OCI-LY7 (cell line): ENCODE measurements around the gene MYBBP1A. TPM values are rescaled to one million over a fixed set of nuclear protein-coding genes. Genes with fewer than 3 reads are reported as not detected.

ENCODE experiments used
- BruUV-seq: library from RNA; stranded (reverse); fragments of 400-500 nt; replicated peaks from 2 replicates; lab custom pipeline; 2021; lab: Mats Ljungman, UMichigan
- CTCF ChIA-PET: fragments of 300-600 bp; sonication (Branson Sonifier 250); formaldehyde crosslinking; loops from one replicate; lab custom pipeline; 2022; ENCODE audit warnings: antibody characterized with exemption; ENCODE audit not compliant: unreplicated experiment; lab: Charles Lee
- POLR2A ChIA-PET: fragments of 300-600 bp; sonication (Branson Sonifier 250); formaldehyde crosslinking; loops from one replicate; lab custom pipeline; 2022; ENCODE audit warnings: antibody characterized with exemption; lab: Charles Lee
- DNase-seq: peaks from one replicate; pipeline ENCODE4 v3.0.0-alpha.2; 2015; ENCODE audit warnings: low spot score
- H2AFZ ChIP-seq: fragments of 200-600 bp; sonication (generic), shearing (Covaris generic); 2 replicates; pipeline ENCODE4 v1.6.1; 2014; ENCODE audit warnings: mild to moderate bottlenecking, antibody characterized with exemption, low read length, moderate library complexity
- H3K27ac ChIP-seq: fragments of 200-600 bp; sonication (generic); 2 replicates; pipeline ENCODE4 v1.5.1; 2014; ENCODE audit warnings: mixed run types, low read depth, mild to moderate bottlenecking, moderate library complexity, low read length, inconsistent platforms; ENCODE audit not compliant: poor library complexity, severe bottlenecking
- H3K36me3 ChIP-seq: fragments of 200-600 bp; sonication (generic); 2 replicates; pipeline ENCODE4 v1.6.1; 2014; ENCODE audit warnings: mild to moderate bottlenecking, antibody characterized with exemption, low read length, moderate library complexity, mixed read lengths; ENCODE audit not compliant: insufficient read depth
- H3K4me1 ChIP-seq: fragments of 200-600 bp; sonication (generic); 2 replicates; pipeline ENCODE4 v1.5.1; 2014; ENCODE audit warnings: mild to moderate bottlenecking, low read length; ENCODE audit not compliant: insufficient read depth, poor library complexity, severe bottlenecking
- H3K4me2 ChIP-seq: fragments of 200-600 bp; sonication (generic); 2 replicates; pipeline ENCODE4 v1.6.1; 2014; ENCODE audit warnings: mild to moderate bottlenecking, low read length
- H3K4me3 ChIP-seq: fragments of 200-600 bp; sonication (generic); 2 replicates; pipeline ENCODE4 v1.5.1; 2014; ENCODE audit warnings: mild to moderate bottlenecking, low read depth, low read length; ENCODE audit not compliant: poor library complexity, severe bottlenecking
- H3K79me2 ChIP-seq: fragments of 200-600 bp; sonication (generic); 2 replicates; pipeline ENCODE4 v1.6.1; 2016; ENCODE audit warnings: low read depth, mild to moderate bottlenecking, low read length, moderate library complexity, mixed read lengths; ENCODE audit not compliant: insufficient read depth
- H3K9me2 ChIP-seq: fragments of 200-600 bp; sonication (generic); 2 replicates; pipeline ENCODE4 v1.6.1; 2016; ENCODE audit warnings: mild to moderate bottlenecking, low read length, mixed read lengths; ENCODE audit not compliant: insufficient read depth
- H3K9me3 ChIP-seq: fragments of 200-600 bp; sonication (generic); 2 replicates; pipeline ENCODE4 v1.6.1; 2014; ENCODE audit warnings: mild to moderate bottlenecking, mixed run types, low read length, mixed read lengths
- H4K20me1 ChIP-seq: fragments of 200-600 bp; sonication (generic); 2 replicates; pipeline ENCODE4 v1.6.1; 2014; ENCODE audit warnings: mild to moderate bottlenecking, antibody characterized with exemption, low read length, moderate library complexity, mixed read lengths; ENCODE audit not compliant: insufficient read depth
- CTCF ChIP-seq: fragments of 200-600 bp; sonication (generic); conservative IDR thresholded peaks from 2 replicates; pipeline ENCODE4 v1.5.1; 2014; ENCODE audit warnings: mild to moderate bottlenecking, antibody characterized with exemption, low read length, moderate library complexity, mixed read lengths
- EZH2phosphoT487 ChIP-seq: fragments of 200-600 bp; sonication (generic); IDR thresholded peaks from 2 replicates; pipeline ENCODE4 v1.6.1; 2018; ENCODE audit warnings: low read depth, borderline replicate concordance, mild to moderate bottlenecking, mixed run types, antibody characterized with exemption, low read length, moderate library complexity, mixed read lengths
- intact Hi-C: fragments of 100-400 bp; cut with micrococcal nuclease; formaldehyde crosslinking; loops from one replicate; pipeline ENCODE4 v1.10.0; 2022; ENCODE audit not compliant: unreplicated experiment
- total RNA-seq, 2 experiments: library from RNA; depleted of rRNA in 1 of 2; stranded (reverse); fragments of >200 nt in 1 of 2; shearing (Covaris generic) in 1 of 2; gene quantifications; 2 replicates each; pipeline ENCODE4 v1.2.3, GENCODE V29; 2014 to 2022

The MYBBP1A gene
- total RNA-seq, 2 experiments from 2014 or later, result 131 to 142 TPM

GRCh38 chr17:4515501-4515900 is 39.7 kb downstream of the MYBBP1A start:
- Histone ChIP-seq H4K20me1 (no peaks in the 10 kb centered on the region), H3K36me3 (no peaks in the 10 kb centered on the region), H3K4me1 (peaks cover 28% of the 10 kb centered on the region), H3K79me2 (no peaks in the 10 kb centered on the region), H3K27ac (no peak overlapping the region), H3K4me3 (no peak overlapping the region), H3K4me2 (no peak overlapping the region), H3K9me2 (no peaks in the 10 kb centered on the region), H3K9me3 (no peaks in the 10 kb centered on the region), H2AFZ (no peak overlapping the region)
- CTCF ChIA-PET, result no interaction called here
- DNase-seq, result no peak
- TF ChIP-seq CTCF (no peak), EZH2phosphoT487 (no peak)
- POLR2A ChIA-PET, result interaction anchor here (0.6 to 1.2 kb wide), 2 partner anchors 17 to 985 kb away, joined by 3 to 5 read pairs; partner anchors contain the start of gene SPNS2
- intact Hi-C loops, result no loop called here
- no TSS peak for BruUV-seq

GRCh38 chr17:4514779-4515178 is 40.4 kb downstream of the MYBBP1A start:
- ChIA-PET POLR2A (no interaction called here), CTCF (no interaction called here)
- Histone ChIP-seq H3K9me3 (no peaks in the 10 kb centered on the region), H3K27ac (no peak overlapping the region), H3K4me2 (no peak overlapping the region), H3K4me3 (no peak overlapping the region), H3K36me3 (no peaks in the 10 kb centered on the region), H3K9me2 (no peaks in the 10 kb centered on the region), H3K79me2 (no peaks in the 10 kb centered on the region), H3K4me1 (peaks cover 21% of the 10 kb centered on the region), H4K20me1 (no peaks in the 10 kb centered on the region), H2AFZ (no peak overlapping the region)
- intact Hi-C loops, result no loop called here
- no TSS peak for BruUV-seq
- no peak for TF ChIP-seq CTCF
- no peak for TF ChIP-seq EZH2phosphoT487
- DNase-seq, result no peak

- no peak overlapping the region for H2AFZ ChIP-seq
- TF ChIP-seq EZH2phosphoT487, result no peak
- no peak for TF ChIP-seq CTCF
- peaks cover 20% of the 10 kb centered on the region for H3K4me1 ChIP-seq
- no peaks in the 10 kb centered on the region for H3K79me2 ChIP-seq
- POLR2A ChIA-PET, result no interaction called here
- no TSS peak for BruUV-seq
- H3K9me2 ChIP-seq, result no peaks in the 10 kb centered on the region
- H3K27ac ChIP-seq, result no peak overlapping the region
- H3K4me3 ChIP-seq, result no peak overlapping the region
- no peaks in the 10 kb centered on the region for H4K20me1 ChIP-seq
- H3K9me3 ChIP-seq, result no peaks in the 10 kb centered on the region
- intact Hi-C loops, result no loop called here
- H3K4me2 ChIP-seq, result no peak overlapping the region
- no peak for DNase-seq
- no peaks in the 10 kb centered on the region for H3K36me3 ChIP-seq
- CTCF ChIA-PET, result no interaction called here
Measured at GRCh38 chr17:4514206-4514605, 41.0 kb downstream of the MYBBP1A start.
